Activated CD4-positive, alpha-beta T cell treated with anti-CD3 and anti-CD28 coated beads for 24 hours (primary cell): ENCODE measurements around the gene LRRC56.

Experiments
- DNase-seq, 2 donors: peaks; one replicate each; pipeline ENCODE4 v3.0.0-alpha.2; 2020; ENCODE audit warnings: low read depth in 2 of 2

The LRRC56 gene

GRCh38 chr11:536841-537621 is at the start of gene LRRC56:
TSS of gene LRRC56 (plus strand) at chr11:537527. CDS start at chr11:540685, 3,158 bp downstream.
- DNase-seq: peak; percentile 86

GRCh38 chr11:487571-488021 is 49.7 kb upstream of the LRRC56 start:
- DNase-seq: no peak

- DNase-seq: no peak
Observed at GRCh38 chr11:488062-488461, 49.3 kb upstream of the LRRC56 start.

GRCh38 chr11:488579-488978 is 48.7 kb upstream of the LRRC56 start:
- no peak for DNase-seq

GRCh38 chr11:488992-489391 is 48.3 kb upstream of the LRRC56 start:
- no peak for DNase-seq

- no peak for DNase-seq
Observed at GRCh38 chr11:489610-490185, 47.6 kb upstream of the LRRC56 start.

- DNase-seq: no peak
Observed at GRCh38 chr11:490186-490929, 47.0 kb upstream of the LRRC56 start.

GRCh38 chr11:490930-491260 is 46.4 kb upstream of the LRRC56 start:
- no peak for DNase-seq

GRCh38 chr11:491358-491757 is 46.0 kb upstream of the LRRC56 start:
- no peak for DNase-seq

GRCh38 chr11:492427-493226 is 44.7 kb upstream of the LRRC56 start:
- DNase-seq: no peak

GRCh38 chr11:494761-495536 is 42.4 kb upstream of the LRRC56 start:
- no peak for DNase-seq

GRCh38 chr11:495537-495931 is 41.8 kb upstream of the LRRC56 start:
- no peak for DNase-seq

- no peak for DNase-seq
Observed at GRCh38 chr11:496834-497564, 40.3 kb upstream of the LRRC56 start.

GRCh38 chr11:497565-498296 is 39.6 kb upstream of the LRRC56 start:
- DNase-seq: no peak

GRCh38 chr11:498297-499181 is 38.8 kb upstream of the LRRC56 start:
- no peak for DNase-seq

- DNase-seq: no peak
Observed at GRCh38 chr11:499201-500076, 37.9 kb upstream of the LRRC56 start.

- no peak for DNase-seq
Observed at GRCh38 chr11:501001-501682, 36.2 kb upstream of the LRRC56 start.
